Right lobe of liver (tissue), 4 donors: ENCODE data around the gene CALY.

Source experiments
- POLR2A ChIP-seq: fragments of 450-650 bp; IDR thresholded peaks from one replicate; pipeline ENCODE4 v1.6.1; 2017; ENCODE audit warnings: antibody characterized with exemption, mild to moderate bottlenecking
- TF ChIP-seq, protein P1 (sequence below), 4 donors: fragments of 200-600 bp in 3 of 4; fragments of 450-650 bp in 1 of 4; IDR thresholded peaks; one replicate each; pipeline versions ENCODE4 v1.5.1 to v1.8.0; 2016 to 2022; ENCODE audit warnings: antibody characterized with exemption in 4 of 4, mild to moderate bottlenecking in 2 of 4
- donor health status: DM: no; HTN: no; CAD: no.
- donor health status: DM: no; HTN: no; CAD: no.
- donor health status: DM: no; HTN: yes; CAD: no.

DNA sequence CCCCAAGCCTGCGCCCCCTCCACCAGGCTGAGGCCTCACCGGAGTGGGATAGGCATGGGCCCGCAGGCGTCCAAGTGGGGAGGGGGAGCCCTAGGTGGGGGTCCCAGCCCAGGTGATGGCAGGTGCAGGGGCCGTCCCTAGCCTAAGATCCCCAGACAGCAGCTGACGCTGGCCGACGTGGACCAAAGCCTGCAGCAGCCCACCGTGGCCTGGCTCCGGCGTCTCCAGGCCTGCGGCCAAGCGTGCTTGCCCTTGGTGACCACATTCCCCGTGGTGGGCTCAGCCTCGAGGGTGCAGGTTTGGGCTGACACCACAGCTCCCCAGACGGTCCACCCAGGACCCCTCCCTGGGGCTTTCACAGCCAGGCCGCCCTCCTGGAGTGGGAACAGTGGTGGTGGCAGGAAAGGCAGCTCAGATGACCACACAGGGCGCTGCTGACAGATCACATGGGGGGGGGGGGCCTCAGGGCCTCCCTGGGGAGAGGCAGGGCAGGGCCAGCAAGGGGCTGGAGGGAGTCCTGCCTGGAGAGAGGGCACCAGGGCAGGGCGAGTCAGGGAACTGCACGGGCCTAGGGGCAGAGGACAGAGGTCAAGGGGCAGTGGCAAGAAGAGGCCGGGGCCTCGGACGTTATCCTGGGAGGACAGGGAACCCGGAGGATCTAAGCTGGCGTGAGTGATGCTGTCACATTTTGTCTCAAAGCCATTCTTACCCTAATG is 59.3 kb downstream of the CALY start:
- TF ChIP-seq, protein P1, sequence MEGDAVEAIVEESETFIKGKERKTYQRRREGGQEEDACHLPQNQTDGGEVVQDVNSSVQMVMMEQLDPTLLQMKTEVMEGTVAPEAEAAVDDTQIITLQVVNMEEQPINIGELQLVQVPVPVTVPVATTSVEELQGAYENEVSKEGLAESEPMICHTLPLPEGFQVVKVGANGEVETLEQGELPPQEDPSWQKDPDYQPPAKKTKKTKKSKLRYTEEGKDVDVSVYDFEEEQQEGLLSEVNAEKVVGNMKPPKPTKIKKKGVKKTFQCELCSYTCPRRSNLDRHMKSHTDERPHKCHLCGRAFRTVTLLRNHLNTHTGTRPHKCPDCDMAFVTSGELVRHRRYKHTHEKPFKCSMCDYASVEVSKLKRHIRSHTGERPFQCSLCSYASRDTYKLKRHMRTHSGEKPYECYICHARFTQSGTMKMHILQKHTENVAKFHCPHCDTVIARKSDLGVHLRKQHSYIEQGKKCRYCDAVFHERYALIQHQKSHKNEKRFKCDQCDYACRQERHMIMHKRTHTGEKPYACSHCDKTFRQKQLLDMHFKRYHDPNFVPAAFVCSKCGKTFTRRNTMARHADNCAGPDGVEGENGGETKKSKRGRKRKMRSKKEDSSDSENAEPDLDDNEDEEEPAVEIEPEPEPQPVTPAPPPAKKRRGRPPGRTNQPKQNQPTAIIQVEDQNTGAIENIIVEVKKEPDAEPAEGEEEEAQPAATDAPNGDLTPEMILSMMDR (IDR thresholded peaks at IDR 0.05): no peak
- TF ChIP-seq POLR2A: no peak
